ENCODE results near the gene ARHGAP6. TPM values are rescaled to one million over a fixed set of nuclear protein-coding genes. Genes with fewer than 3 reads are reported as not detected.

The ARHGAP6 gene
- total RNA-seq, 1 donor from 2014 or later = 3.1 TPM

DNA sequence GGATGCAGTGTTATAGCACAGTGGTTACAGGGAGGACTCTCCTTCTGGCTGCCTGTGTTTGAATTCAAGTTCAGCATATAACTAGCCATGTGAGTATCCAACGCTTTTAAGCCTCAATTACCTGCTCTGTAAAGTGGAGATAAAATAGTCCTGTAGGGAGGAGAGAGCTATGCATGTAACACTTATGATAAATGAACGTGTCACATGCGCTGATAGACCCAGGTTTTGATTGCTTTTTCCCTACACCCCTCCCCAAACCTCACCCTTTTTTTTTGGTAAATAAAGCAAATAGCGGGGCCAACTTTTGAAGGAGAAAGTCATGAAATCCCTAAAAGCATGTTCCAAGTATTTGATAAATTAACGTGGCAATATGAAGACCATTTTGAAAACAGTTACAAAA is 392.9 kb downstream of the ARHGAP6 start:
- Histone ChIP-seq H3K27ac (replicated peaks) (no peak overlapping the region), H3K27me3 (ENCODE audit: low read depth) (no peaks in the 10 kb centered on the region), H3K36me3 (no peaks in the 10 kb centered on the region), H3K4me3 (no peak overlapping the region), H3K4me1 (no peaks in the 10 kb centered on the region), H3K9me3 (replicated peaks) (no peaks in the 10 kb centered on the region)
- intact Hi-C loops (cut with micrococcal nuclease) = no loop called here
- TF ChIP-seq, protein P1, sequence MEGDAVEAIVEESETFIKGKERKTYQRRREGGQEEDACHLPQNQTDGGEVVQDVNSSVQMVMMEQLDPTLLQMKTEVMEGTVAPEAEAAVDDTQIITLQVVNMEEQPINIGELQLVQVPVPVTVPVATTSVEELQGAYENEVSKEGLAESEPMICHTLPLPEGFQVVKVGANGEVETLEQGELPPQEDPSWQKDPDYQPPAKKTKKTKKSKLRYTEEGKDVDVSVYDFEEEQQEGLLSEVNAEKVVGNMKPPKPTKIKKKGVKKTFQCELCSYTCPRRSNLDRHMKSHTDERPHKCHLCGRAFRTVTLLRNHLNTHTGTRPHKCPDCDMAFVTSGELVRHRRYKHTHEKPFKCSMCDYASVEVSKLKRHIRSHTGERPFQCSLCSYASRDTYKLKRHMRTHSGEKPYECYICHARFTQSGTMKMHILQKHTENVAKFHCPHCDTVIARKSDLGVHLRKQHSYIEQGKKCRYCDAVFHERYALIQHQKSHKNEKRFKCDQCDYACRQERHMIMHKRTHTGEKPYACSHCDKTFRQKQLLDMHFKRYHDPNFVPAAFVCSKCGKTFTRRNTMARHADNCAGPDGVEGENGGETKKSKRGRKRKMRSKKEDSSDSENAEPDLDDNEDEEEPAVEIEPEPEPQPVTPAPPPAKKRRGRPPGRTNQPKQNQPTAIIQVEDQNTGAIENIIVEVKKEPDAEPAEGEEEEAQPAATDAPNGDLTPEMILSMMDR (IDR thresholded peaks at IDR 0.05; ENCODE audit: borderline replicate concordance) = no peak
- no peak for DNase-seq

GRCh38 chrX:11272290-11272689 is 393.4 kb downstream of the ARHGAP6 start:
- TF ChIP-seq, protein P1 (IDR thresholded peaks at IDR 0.05; ENCODE audit: borderline replicate concordance) = no peak
- Histone ChIP-seq H3K4me3 (no peak overlapping the region), H3K27me3 (ENCODE audit: low read depth) (no peaks in the 10 kb centered on the region), H3K27ac (replicated peaks) (no peak overlapping the region), H3K9me3 (replicated peaks) (no peaks in the 10 kb centered on the region), H3K4me1 (peaks cover 2% of the 10 kb centered on the region), H3K36me3 (no peaks in the 10 kb centered on the region)
- no peak for DNase-seq
- intact Hi-C loops (cut with micrococcal nuclease) = no loop called here

GRCh38 chrX:11269996-11270395 is 395.7 kb downstream of the ARHGAP6 start:
- DNase-seq = no peak
- Histone ChIP-seq H3K36me3 (no peaks in the 10 kb centered on the region), H3K27ac (replicated peaks) (no peak overlapping the region), H3K4me1 (peaks cover 7% of the 10 kb centered on the region), H3K4me3 (no peak overlapping the region), H3K27me3 (ENCODE audit: low read depth) (no peaks in the 10 kb centered on the region), H3K9me3 (replicated peaks) (no peaks in the 10 kb centered on the region)
- intact Hi-C loops (cut with micrococcal nuclease) = no loop called here
- TF ChIP-seq, protein P1 (IDR thresholded peaks at IDR 0.05; ENCODE audit: borderline replicate concordance) = no peak

DNA sequence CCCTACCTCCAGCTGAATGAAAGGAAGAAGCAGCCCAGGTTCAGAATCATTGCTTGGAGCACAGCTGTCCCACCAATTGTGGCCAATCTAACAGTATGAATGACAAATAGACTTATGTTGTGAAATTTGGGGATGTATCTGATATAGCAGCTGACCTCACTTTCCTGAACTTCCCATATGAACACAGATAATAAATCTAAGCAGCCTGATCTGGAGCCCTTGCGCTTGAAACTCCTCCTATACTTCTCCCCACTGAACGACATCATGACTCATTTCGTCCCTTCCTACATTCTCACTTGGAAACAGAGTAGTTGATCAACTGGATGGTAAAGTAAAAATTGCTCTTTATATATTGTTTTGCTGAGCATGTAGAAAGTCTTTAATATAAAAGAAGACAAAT is 396.7 kb downstream of the ARHGAP6 start:
- peaks cover 7% of the 10 kb centered on the region for H3K4me1 ChIP-seq
- no peaks in the 10 kb centered on the region for H3K9me3 ChIP-seq (replicated peaks)
- H3K27me3 ChIP-seq (ENCODE audit: low read depth) = no peaks in the 10 kb centered on the region
- intact Hi-C loops (cut with micrococcal nuclease) = no loop called here
- no peak for DNase-seq
- no peaks in the 10 kb centered on the region for H3K36me3 ChIP-seq
- TF ChIP-seq, protein P1 (IDR thresholded peaks at IDR 0.05; ENCODE audit: borderline replicate concordance) = no peak
- no peak overlapping the region for H3K4me3 ChIP-seq
- no peak overlapping the region for H3K27ac ChIP-seq (replicated peaks)

DNA sequence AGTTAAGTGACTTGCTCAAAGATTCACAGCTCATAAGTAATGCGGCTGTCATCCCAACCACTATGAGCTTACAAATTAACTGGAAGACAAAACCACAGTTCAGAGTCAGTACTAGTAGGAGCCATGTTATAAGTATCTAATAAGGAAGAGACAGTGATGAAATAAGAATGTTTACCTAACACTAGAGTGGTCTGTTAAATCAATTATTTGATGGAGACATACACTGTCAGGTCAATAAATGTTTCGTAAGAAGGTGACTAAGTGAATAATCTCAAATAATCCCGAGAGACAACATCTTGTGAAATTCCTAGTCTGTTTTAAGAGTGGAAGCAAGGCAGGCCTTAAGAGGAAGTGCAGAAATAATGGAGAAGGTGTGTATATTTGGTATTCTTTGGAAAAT is 398.3 kb downstream of the ARHGAP6 start:
- H3K9me3 ChIP-seq (replicated peaks) = no peaks in the 10 kb centered on the region
- TF ChIP-seq, protein P1 (IDR thresholded peaks at IDR 0.05; ENCODE audit: borderline replicate concordance) = no peak
- H3K36me3 ChIP-seq = no peaks in the 10 kb centered on the region
- intact Hi-C loops (cut with micrococcal nuclease) = no loop called here
- peak overlapping the region; percentile 71 for H3K27ac ChIP-seq (replicated peaks)
- H3K4me3 ChIP-seq = no peak overlapping the region
- H3K4me1 ChIP-seq = peaks cover 7% of the 10 kb centered on the region
- no peak for DNase-seq
- H3K27me3 ChIP-seq (ENCODE audit: low read depth) = no peaks in the 10 kb centered on the region

DNA sequence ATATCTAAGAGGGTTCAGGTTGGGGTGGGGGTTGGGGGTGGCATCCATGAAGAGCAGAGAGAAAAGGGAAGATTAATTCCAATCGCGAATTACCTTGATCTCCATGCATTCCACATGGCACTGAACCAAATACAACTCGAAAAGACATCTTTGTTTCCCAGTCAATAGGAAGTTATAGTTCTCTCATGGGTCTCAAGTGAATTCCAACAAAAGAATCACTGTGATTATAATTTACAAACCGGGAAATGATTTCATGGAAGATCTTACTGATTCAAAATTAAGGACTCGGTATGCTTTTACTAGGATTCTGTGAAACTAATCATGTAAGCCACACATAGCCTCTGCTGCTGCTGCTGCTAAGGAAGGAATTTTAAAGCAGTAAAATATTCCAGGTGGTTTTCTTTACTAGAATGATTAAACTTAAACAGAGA is 399.1 kb downstream of the ARHGAP6 start:
- no peak for DNase-seq
- no peaks in the 10 kb centered on the region for H3K27me3 ChIP-seq (ENCODE audit: low read depth)
- TF ChIP-seq, protein P1 (IDR thresholded peaks at IDR 0.05; ENCODE audit: borderline replicate concordance) = no peak
- H3K4me3 ChIP-seq = peak overlapping the region; percentile 17
- H3K9me3 ChIP-seq (replicated peaks) = no peaks in the 10 kb centered on the region
- H3K4me1 ChIP-seq = peaks cover 7% of the 10 kb centered on the region
- H3K27ac ChIP-seq (replicated peaks) = peak overlapping the region; percentile 71
- H3K36me3 ChIP-seq = no peaks in the 10 kb centered on the region
- intact Hi-C loops (cut with micrococcal nuclease) = no loop called here
